SHP77 (cell line): ENCODE measurements around the gene CRY1.
"Not testable (repeated sequence)": the region's sequence is repeated elsewhere in the genome, so short reads cannot be mapped to it uniquely, and the experiment has no call there.

ENCODE experiments used
- DNase-seq, 2 experiments: peaks; one replicate each; lab custom pipeline; 2025; lab: John Stamatoyannopoulos, UW

Gene CRY1

DNA sequence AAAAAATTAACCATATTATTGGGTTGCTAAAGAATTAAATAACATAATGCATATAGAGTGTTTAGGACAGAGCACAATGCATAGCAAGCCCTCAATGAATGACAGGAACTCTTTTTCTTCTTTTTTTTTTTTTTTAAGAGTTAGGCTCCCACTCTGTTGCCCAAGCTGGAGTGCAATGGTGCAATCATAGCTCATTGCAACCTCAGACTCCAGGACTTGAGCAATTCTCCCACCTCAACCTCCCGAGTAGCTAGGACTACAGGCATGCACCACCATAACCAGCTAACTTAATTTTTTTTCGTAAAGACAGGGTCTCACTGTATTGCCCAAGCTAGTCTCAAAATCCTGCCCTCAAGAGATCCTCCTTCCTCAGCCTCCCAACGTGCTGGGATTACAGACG lies 85.9 kb downstream of the CRY1 start:
- DNase-seq: no peak

GRCh38 chr12:107002665-107003064 lies 90.7 kb downstream of the CRY1 start:
- DNase-seq: not testable (repeated sequence)

- DNase-seq: no peak
These were observed 93.9 kb downstream of the CRY1 start for GRCh38 chr12:106999446-106999845.

GRCh38 chr12:106997916-106998315 lies 95.4 kb downstream of the CRY1 start:
- no peak for DNase-seq

DNA sequence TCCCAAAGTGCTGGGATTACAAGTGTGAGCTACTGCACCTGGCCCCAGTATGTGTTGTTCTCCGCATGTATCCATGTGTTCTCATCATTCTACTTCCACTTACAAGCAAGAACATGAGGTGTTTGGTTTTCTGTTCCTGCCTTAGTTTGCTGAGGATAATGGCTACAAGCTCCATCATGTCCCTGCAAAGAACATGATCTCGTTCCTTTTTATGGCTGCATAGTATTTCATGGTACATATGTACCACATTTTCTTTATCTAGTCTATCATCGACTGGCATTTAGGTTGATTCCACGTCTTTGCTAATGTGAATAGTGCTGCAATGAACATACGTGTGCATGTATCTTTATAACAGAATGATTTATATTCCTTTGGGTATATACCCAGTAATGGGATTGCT lies 97.2 kb downstream of the CRY1 start:
- not testable (repeated sequence) for DNase-seq

DNA sequence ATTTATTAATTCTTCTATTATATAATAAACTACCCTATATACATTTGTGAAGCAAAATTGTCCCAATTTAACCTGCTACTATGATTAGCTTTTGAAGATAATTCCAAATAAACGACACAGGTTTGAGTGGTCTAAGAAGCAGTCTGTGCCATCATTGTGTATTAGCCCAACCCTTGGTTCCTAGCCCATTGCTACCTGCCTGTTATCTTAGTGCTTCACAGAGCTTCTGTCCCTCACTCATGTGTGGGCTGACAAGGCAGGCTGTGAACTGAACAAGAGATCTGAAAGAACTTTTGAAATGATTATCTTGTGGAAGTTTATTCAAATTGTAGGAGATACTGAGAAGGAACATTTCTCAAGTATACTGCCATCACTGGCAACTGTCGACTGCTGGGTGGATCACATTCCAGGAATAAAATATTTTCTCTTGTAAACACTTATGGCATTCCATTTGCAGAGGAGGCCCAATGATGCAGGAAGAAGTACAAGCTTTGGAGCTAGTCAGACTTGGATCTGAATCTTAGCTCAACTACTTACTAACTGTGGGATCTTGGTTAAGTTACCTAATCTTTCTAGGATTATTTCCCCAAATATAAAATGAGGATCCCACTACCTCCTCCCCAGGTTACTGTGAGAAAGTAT lies 98.6 kb downstream of the CRY1 start:
- no peak for DNase-seq

DNA sequence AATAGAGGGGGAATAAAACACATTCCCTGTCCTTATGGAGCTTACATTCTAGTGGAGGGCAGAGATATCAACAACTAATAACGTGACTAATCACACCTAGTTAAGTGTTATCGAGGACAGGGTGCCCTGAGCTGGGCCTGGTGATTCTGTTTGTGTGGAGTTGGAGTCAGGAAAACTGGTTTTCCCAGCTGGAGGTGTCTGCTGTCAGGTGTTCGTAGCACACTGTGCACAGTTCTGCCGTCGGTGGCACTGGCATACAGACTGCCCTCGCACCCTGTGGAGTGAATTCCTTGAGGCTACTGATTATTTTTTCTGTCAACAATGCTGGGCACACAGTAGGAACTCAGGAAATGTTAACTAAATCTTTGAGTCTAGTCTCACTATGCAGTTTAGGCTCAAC lies 105.5 kb downstream of the CRY1 start:
- no peak for DNase-seq

GRCh38 chr12:106986625-106987389 lies 106.5 kb downstream of the CRY1 start, which contains the start of gene MTERF2:
Gene MTERF2 (minus strand): TSS chr12:106987146. CDS start chr12:106978714, 8,432 bp downstream.
- peak; percentile 92 to 96 for DNase-seq

GRCh38 chr12:106986135-106986534 lies 107.2 kb downstream of the CRY1 start:
- DNase-seq: no peak

DNA sequence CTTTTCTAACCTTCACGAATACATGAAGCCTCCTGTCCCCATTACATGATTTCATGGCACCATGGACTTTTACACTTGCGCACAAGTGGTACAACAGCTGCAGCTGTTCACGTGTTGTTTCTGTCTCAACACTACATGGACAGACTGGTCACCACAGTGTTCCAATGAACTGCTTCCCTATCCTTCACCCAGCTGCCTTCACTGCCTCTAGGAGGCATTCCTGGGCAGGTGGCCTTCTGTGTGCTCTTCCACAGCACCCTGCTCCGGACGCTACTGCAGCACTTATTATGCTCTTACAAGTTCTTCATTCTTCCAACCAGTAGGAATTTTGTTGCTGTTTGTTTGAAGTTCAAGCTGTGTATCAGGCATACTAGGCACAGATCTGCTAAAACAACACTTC lies 107.9 kb downstream of the CRY1 start:
- DNase-seq: peak; percentile 24 to 53

- no peak for DNase-seq
These were observed 108.7 kb downstream of the CRY1 start for GRCh38 chr12:106984588-106985137.

DNA sequence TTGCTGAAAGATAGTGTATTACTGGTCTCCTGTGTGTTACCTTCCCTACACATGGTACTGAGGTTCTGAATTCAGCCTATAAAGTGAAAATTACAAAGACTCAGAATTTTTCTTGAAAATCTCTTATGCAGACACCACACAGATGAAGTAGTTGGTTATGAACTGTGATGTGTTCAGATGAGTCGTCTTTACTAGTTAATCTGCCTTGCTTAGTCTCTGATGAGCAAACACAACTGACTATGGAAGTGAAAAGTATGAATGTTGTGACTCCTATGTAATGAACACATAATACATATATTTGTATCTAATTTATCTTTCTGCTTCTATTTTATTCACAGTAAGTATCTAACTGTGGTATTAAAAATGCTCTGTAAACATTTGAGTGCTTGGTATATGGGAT lies 111.1 kb downstream of the CRY1 start:
- DNase-seq: no peak

DNA sequence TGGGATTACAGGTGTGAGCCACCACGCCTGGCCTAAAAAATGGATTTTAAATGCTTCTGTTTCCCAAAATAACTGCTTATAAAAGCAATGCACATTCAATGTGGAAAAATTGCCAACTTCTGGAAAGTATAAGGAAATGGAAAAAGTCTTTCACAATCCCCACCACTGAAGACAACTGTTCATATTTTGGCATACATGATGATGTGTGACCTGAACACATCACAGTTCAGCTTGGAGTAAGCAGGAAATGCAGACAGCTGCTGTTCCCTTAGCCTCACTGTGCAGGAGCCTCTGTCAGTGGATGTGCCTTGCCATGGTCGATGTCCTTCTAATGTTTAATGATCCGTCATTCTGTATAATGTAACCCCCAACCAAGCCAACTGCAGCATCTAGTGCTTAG lies 111.6 kb downstream of the CRY1 start:
- no peak for DNase-seq

DNA sequence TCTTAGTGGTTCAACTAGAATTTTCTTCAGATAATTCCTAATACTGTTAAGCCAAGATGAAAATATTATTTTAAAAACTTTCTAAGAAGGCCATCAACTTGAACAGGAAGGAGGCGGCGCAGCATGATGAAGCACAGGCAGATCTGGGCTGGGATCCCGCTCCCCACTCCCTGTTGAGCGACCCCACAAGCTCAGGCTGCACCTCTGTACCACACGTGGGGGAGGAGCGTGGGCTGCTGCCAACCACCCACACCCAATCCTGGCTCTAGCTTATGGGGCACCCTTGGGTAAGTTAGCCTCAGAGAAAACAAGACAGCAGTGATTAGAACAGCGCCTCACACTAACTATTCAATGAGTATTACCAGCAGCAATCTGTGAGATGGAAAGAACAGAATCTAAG lies 112.4 kb downstream of the CRY1 start:
- DNase-seq: no peak

GRCh38 chr12:106978035-106978800 lies 115.1 kb downstream of the CRY1 start:
- peak; percentile 30 to 58 for DNase-seq

- no peak for DNase-seq
These were observed 116.7 kb downstream of the CRY1 start for GRCh38 chr12:106976668-106977067.

- DNase-seq: no peak
These were observed 117.2 kb downstream of the CRY1 start for GRCh38 chr12:106975993-106976658.

DNA sequence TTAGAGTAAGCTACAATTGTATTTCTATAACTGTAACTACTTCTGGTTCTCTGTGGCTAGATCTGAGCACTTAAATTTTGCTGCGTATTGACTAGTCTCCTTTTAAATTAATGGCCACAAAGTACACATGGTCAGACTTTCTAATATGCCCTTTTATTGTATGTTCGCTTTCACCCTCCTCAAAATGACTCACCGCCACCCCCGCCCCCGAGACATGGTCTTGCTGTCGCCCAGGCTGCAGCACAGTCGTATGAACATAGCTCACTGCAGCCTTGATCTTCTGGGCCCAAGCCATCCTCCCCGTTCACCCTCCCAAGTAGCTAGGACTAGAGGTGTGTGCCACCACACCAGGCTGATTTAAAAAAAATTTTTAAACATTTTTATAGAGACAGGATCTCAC lies 118.3 kb downstream of the CRY1 start:
- peak; percentile 25 to 42 for DNase-seq

DNA sequence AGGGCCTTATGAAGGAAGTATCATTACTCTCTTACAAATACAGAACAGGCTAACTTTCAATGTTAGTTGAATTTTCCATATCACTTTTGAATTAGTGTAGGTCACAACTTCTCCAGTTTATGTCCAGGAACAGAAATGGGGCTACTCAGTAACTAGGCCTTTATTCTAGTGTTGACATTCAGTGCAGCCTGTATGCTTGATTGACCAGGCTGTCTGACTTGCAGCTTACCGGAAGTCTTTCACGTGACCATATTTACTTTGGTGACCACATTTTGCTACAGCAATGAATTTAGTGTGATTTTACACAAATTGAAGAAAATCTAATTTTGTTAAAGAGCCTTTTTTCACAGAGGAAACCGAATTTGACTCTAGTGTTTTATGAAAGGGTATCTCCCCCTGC lies 118.8 kb downstream of the CRY1 start:
- peak; percentile 29 to 73 for DNase-seq

GRCh38 chr12:106973545-106973944 lies 119.8 kb downstream of the CRY1 start:
- no peak for DNase-seq

DNA sequence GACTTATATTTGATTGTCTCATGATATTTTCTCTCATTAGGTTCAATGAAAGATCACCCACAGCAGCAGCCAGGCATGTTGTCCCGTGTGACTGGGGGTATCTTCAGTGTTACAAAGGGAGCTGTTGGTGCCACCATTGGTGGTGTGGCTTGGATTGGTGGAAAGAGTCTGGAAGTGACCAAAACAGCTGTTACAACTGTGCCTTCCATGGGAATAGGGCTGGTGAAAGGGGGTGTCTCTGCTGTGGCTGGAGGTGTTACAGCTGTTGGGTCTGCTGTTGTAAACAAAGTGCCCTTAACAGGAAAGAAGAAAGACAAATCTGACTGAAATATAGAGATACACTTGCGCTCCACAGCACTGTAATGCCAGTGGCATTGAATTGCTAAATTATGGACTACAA lies 122.3 kb downstream of the CRY1 start:
- no peak for DNase-seq

GRCh38 chr12:106964526-106964925 lies 128.8 kb downstream of the CRY1 start:
- no peak for DNase-seq
